Smooth muscle cell of the brain vasculature (primary cell): Measurements from ENCODE around the gene ZNF569.
"Not testable (repeated sequence)": the region's sequence is repeated elsewhere in the genome, so short reads cannot be mapped to it uniquely, and the experiment has no call there.

Experiments used
- DNase-seq: peaks from one replicate; pipeline ENCODE4 v3.0.0-alpha.2; 2012; ENCODE audit warnings: low read depth, low spot score

Gene ZNF569

DNA sequence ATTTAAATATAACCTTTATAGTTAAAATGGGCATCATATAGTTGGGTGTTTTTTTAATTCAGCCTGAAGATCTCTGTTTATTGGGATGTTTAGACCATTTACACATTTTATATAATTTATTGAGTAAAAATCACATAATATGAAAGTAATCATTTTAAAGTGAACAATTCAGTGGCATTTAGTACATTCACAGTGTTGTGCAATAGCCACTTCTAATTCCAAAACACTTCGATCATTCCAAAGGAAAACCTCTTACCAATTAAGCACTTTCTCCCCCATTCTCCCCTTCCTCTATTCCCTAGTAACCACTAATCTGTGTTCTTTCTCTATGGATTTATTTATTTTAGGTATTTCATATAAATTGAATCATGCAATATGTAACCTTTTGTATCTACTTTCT, 66.2 kb downstream of the ZNF569 start:
- DNase-seq = no peak

DNA sequence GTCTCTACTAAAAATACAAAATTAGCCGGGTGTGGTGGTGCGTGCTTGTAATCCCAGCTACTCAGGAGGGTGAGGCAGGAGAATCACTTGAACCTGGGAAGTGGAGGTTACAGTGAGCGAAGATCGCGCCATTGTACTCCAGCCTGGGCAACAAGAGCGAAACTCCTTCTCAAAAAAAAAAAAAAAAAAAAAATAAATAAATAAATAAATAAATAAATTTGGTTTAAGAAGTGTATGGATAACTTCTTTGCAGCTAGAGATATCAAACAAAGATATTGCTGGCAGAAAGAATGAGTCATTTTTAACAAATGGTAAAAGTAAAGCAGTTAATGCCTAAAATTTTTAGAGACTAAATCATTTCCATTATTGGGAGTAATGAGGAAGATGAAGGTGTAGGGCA, 75.8 kb downstream of the ZNF569 start:
- not testable (repeated sequence) for DNase-seq

DNA sequence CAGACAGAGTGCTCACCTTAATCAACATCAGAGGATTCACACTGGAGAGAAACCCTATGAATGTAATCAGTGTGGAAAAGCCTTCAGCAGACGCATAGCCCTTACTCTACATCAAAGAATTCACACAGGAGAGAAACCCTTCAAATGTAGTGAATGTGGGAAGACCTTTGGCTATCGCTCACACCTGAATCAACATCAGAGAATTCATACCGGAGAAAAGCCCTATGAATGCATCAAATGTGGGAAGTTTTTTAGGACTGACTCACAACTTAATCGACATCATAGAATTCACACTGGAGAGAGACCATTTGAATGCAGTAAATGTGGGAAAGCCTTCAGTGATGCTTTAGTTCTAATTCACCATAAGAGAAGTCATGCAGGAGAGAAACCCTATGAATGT, 78.0 kb downstream of the ZNF569 start:
- DNase-seq = no peak

DNA sequence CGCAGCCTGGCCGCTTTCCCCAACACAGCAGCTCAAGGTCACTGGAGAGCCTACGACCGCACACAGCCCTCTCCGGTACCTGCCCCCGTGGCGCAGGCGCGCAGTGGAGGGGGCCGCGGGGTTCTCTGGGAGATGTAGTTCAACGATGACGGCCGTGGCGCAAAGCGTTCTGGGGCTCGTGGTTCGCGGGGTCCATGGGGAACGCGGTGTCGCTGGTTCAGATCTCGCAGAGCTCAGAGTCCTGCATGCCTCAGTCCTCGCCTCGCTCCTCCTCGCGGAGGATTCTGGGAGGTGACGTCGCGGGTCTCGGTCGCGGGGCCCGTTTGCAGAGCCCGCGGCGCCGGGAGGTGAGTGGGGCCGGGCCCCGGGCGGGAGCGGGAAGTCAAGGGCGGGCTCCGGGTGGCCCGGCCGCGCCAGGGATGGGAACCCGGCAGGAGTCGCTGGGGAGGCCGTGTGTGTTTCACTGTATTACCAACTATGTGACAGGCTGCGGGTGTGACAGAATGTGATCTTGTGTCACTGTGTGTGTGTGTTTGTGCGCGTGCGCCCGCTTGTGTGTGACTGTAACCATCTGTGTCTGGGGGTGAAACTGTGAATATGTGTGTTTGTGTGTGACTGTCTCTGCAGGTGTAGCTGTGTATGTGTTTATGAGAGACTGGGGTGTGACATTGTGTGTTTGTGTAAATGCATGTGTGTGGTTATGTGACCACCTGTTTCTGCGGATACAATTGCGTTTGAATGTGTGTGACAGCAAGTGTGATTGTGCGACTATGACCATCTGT, 96.2 kb downstream of the ZNF569 start, which contains the start of gene ZNF527:
Gene ZNF527, plus strand, starts transcription at position 220 of the 782 bp plus-strand sequence. CDS start 3,100 bp downstream, outside the sequence.
- DNase-seq = peak; percentile 83

DNA sequence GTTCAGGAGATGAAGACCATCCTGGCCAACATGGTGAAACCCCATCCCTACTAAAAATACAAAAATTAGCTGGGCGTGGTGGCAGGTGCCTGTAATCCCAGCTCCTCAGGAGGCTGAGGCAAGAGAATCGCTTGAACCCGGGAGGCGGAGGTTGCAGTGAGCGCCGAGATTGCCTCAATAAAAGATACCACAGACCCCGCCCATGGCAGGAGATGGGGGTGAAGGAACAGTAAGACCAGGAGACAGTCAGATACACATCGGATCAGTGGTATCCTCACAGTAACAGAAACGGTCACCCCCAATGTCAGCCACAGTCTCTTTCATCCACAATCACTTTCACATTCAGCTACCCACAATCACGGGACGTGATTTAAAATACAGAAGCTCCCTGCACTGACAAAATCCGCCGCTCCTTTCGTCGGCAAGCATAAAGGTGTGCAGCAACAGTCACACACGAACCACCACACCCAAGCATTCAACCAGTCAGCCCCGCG, 96.8 kb downstream of the ZNF569 start:
- not testable (repeated sequence) for DNase-seq

DNA sequence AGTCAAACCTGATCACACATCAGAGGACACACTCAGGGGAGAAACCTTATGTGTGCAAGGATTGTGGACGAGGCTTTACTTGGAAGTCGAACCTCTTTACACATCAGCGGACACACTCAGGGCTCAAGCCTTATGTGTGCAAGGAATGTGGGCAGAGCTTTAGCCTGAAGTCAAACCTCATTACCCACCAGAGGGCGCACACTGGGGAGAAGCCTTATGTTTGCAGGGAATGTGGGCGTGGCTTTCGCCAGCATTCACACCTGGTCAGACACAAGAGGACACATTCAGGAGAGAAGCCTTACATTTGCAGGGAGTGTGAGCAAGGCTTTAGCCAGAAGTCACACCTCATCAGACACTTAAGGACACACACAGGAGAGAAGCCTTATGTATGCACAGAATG, 104.5 kb downstream of the ZNF569 start:
- no peak for DNase-seq

DNA sequence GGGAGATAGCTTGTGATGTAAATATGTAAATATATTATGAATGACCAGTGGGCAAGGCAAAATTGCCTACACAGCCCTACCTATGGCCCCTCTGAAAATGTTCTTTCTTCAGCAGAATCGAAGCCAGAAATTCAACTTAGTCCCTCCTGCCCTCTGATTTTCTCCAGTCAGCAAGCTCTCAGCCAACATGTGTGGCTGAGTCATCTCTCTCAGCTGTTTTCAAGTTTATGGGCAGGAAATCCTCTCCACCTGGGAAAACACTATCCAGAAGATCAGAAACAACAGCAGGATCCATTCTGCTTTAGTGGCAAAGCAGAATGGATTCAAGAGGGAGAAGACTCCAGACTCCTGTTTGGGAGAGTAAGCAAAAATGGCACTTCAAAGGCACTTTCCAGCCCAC, 105.2 kb downstream of the ZNF569 start:
- no peak for DNase-seq
